Hindlimb muscle (tissue), 1 donor: ENCODE results near the gene AK8. TPM values are rescaled to one million over a fixed set of nuclear protein-coding genes. Genes with fewer than 3 reads are reported as not detected.
"Not testable (repeated sequence)": the region's sequence is repeated elsewhere in the genome, so short reads cannot be mapped to it uniquely, and the experiment has no call there.

Source experiments
- DNase-seq: peaks from one replicate; pipeline ENCODE4 v3.0.0-alpha.2; 2013
- polyA plus RNA-seq: library from polyadenylated mRNA; unstranded; fragments of 120-200 nt; gene quantifications from one replicate; pipeline ENCODE4 v1.2.1, GENCODE V29; 2013; ENCODE audit not compliant: insufficient read length

The AK8 gene
- polyA plus RNA-seq, 1 donor, result 0.48 TPM

DNA sequence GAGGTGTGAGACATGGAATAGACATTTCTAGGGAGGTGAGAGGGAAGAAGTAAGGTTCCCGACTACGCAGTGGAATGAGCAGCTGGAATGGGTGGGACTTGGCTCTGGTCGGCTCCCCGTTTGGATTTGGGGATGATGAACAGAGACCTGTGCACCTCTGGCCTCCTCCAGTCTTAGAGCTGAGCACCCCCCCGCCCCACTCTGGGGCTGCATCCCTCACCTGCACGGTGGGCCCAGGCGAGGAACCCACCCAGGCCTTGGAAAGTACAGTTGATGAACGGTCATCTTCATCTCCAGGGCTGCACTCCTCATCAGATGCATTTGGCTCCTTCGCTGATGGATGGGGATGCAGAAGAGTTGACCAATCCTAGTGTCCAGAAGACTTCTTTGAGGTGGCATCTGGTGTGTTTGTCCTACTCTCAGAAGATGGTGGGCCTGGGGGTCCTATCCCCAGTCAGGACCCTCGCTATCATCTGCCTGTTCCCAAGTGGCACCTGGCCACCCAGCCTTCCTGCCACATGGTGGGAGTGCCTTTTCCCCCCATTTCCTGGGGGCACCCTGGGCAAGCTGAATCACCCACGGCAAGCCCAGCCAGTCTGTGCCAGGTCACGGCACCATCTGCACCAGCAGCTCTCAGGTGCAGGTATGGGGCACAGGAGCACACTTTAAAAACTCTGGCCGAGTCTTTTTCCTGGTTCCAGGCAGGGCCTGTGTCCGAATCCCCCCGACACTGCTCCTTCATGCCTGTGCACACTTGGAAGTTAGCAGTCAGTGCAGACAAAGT, 137.4 kb downstream of the AK8 start:
- no peak for DNase-seq

DNA sequence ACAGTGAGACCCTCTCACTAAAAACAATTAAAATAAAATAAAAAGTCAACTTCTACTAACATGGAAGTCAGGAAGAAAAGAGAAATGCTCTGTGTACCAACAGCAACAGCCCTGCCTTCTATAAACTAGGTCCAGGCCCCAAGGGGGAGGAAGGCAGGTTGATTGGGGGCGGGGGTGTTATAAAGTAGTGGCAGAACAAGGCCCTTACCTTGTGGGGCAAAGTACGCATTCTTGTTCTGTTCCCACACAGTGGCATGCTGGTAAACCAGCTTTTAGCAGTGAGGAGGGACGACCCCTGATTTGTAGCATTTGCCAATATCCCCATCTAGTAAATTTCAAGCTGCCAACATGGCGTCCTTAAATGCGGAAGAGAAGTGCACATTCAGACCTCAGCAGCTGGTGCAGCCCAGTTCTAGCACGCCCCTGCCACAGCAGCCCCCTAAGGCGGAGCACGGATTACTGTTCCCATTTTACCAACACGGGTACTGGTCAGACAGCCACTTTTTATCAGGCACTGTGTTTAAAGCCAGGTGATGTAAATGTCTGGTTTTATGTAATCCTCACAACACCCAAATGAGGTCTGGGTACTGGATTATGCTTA, 138.3 kb downstream of the AK8 start:
- DNase-seq, result no peak

DNA sequence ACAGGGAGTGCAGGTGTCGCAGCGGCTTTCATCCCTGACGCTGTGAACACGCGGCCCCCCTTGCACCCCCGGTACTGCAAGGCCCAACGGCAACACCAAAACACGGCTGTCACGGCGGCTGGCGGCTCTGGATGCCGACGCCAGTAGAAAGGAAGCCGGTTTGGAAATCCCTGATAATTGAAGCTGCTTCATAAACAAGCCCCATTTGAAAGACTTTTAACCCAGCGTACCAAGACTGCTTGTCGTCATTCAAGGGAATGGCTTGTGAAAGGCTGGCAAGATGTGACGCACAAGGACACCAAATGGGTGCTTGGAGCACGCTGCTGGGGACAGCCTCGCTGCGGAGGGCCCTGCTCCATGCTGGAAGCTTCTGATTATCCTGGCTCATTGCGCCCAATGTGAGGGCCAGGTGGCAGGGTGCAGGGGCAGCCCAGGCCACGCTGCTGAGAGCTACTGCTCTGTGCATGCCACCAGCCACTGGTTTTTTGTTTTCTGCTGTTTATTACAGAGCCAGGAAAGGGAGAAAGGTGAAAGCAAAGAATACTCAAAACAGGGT, 144.7 kb downstream of the AK8 start:
- DNase-seq, result no peak

DNA sequence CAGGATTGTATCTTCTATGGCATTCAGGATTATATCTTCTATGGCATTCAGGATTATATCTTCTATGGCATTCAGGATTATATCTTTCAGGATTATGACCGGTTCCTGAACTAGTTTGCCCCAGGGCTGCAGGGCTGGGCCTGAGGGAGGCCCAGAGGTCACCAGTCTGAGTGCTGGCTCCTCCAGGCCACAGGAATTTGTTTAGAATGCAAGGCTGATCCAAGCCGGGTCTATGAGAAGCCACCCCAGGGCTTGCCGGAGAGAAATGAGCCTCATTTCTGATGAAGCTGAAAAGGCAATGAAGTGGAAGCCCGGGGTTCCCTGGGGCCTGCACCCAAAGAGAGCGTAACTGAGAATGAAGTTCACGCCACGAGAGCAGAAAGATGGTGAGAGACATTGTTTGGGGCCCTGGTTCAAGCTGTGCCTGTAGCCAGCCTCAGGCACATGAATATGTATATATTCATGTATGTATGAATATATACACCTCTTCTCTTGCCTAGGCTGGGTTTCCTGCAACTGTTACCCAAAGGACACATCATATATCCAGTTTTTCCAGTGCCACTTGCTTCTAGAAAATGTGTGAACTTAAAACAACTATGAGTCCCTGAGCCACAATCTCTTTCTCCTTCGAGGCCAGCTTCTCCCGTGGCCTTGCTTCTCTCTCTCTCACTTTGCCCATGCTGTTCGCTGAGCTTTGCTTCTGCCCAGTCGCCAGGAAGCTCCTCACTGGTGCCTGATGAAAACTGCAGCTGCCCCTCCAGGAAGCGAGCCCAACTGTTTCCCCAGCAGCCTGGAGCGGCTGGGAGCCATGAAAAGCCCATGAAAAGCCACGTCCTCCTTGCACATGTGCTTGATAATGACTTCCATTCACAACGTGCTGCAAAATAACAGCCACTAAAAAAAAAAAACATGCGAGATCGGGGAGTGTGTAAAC, 145.5 kb downstream of the AK8 start:
- DNase-seq, result no peak

DNA sequence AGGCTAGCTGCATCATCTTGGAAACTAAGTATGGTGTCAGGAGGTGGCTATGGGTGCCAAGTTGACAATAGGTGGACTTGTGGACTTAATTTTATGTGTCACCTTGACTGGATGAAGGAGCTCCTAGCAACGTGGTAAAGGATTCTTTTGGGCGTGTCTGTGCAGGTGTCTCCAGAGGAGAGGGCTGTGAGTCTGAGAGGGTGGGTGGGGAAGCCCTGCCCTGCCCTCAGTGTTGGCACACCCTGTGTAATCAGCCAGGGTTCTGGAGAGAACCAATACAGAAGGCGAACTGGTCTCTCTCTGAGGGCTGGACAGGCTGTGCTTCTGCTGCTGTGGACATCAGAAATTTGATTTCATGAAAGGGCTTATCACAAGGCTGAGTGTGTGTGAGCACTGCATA, 146.9 kb downstream of the AK8 start:
- DNase-seq, result no peak

DNA sequence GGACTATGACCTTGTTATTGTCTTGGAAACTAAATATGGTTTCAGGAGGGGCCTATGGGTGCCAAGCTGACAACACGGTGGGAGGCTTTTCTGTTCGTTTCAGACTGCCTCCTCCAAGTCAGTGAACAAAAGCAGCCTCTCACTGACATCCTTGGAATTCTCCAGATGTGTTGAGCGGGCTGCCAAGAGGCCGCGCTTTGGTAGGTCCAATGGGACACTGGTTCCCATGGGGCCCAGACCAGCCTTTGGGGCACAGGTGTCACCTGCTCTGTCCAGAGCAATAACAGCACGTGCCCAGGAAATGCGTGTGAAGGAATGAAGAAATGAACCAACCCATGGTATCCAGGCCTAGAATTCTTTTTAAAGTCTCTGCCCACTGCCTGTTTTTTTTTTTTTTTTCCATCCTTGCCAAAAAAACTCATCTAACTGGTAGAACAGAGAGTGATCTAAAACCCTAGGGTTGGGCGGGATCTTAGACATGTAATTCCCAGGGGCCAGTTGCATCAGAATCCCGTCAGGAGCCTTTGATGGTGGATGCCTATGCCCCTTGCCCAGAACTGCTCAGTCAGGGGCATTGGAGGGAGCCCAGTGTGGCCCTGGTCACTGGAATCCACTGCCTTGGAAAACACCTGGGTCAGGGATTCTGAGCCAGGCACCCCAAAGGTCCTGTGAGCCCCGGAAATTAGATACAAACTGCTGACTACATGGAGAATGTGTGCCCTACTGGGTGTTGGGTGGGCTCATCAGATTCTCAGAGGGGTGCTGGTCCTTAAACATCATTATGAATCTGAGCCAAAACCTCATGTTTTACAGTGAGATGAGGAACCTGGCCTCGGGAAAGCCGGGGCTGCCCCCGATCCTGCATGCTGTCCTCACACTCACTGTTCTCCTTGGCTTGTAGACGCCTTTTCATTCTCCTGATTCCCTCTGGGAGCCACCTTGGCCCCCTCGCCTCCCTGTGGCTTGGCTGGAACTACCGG, 147.7 kb downstream of the AK8 start:
- no peak for DNase-seq

DNA sequence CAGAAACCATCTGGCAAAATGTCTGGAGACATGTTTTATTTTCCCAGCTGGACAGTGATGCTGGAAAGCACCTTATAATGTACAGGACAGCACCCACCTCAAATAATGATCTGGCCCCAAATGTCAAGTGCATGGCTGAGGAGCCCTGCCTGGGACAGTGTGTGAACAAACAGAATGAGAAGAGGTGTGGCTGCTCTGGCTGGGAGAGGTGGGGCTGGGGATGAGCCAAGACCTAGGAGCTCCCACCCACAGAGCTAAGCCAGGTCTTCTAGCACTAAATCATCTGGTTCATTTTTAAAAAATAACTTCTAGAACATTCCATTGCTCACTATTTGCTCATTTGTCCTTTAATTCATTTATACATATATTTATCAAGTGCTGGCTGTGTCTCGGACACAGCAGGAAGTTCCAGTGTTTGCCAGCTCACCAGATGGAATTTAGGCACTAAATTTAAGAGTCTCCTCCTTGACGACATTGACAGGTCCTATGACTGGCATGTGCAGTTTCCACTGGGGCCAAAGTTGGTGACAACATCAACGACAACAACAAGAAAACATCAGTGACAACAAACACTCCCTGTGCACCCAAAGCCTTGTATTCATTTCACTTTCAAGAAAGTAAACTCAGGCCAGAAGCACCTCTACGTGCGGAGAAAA, 148.7 kb downstream of the AK8 start:
- no peak for DNase-seq

DNA sequence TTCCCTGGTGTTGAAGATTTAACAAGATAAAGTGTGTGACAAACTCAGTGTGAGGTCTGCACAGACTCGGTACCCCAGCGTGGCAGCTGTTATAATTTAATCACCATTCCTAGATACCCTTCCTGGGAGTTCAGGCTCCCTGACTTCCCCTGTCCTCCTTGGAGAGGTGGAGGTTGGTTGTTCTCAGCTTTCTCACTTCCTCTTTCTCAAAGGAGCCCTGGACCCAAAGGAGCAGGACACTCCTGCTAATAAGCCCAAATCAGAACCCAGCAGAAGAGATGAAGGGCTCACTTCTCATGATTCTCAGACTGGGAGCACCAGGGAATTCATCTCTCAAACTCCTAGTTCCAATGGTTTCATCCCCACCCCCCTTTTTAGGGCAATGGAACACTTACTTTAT, 149.6 kb downstream of the AK8 start:
- no peak for DNase-seq

DNA sequence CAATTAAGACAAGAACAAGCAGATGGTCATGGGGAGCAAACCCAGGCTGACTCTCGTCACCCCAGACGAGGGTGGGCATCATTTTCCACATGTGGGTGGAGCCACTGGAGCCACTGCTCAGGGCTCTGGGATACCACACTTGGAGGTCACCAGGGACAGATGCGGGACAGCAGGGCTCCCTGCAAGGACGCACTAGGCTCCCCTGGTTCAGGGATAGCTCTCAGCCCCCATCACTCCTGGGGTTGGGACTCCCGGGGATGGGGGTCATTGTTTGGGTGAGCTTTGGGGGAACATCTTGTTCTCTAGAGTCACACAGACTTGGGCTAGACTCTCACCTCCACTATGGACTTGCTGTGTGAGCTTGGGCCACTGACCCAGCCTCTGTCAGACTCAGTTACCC, 150.0 kb downstream of the AK8 start:
- DNase-seq, result no peak

DNA sequence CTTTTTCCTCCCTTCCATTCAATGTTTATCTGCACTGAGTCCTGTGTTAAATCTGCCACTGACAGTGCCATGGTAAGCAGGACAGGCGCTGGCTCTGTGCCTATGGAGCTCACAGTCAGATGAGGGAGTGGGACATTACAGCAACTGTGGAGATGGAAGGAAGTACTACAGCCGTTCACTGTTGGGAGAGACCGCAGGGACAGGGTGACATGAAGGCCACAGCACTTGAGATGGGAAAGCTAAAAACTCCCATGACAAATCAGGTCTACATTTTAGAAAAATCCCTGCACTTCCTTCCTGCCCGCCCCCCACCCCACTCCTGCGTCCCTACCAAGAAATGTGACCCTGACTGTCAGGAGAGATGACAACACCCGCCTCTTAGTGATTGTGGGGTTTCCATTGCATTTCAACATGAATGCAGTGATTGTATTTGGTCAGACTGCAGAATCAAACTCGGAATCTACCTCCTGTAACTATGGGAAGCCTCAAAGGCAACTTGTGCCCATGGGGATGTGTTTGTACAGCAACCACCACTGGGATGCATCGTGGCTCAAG, 151.4 kb downstream of the AK8 start:
- DNase-seq, result no peak

DNA sequence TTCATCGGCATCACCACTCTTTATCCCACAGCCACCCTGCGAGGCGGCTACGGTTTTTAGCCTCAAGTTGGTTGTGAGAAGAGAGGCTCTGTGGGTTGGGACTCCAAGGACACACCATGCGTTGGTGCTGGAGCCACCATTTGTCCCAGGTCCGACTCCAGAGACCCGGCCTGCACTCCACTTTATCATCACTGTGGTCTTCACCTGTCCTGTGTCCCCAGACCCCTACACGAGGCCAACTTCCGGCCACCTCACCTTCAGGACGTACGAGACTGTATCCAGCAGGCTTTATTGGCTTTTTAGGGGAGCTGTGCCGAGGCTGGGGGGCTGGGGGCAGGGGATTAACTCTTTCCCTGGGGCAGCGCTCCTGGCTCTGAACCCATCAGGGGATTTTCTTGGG, 152.8 kb downstream of the AK8 start:
- no peak for DNase-seq

DNA sequence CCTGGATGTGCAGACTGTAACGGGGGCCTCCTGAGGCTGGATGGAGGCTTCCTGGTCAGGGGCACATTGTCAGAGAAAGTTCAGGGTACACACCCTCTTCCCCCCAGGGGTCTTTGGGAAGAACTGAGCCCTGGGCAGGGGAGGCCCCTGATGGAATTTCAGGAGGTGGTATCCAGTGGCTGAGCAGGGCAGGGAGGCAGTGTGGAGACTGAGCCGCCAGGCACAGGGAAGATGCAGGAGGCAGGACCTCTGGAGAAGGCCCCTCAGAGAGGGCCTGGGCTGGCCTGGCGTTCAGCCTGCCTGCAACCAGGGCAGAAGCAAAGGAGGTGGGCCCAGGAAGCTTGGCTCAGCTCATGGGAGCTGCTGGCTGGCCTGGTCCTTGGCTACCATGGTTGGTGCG, 154.3 kb downstream of the AK8 start:
- DNase-seq, result no peak

DNA sequence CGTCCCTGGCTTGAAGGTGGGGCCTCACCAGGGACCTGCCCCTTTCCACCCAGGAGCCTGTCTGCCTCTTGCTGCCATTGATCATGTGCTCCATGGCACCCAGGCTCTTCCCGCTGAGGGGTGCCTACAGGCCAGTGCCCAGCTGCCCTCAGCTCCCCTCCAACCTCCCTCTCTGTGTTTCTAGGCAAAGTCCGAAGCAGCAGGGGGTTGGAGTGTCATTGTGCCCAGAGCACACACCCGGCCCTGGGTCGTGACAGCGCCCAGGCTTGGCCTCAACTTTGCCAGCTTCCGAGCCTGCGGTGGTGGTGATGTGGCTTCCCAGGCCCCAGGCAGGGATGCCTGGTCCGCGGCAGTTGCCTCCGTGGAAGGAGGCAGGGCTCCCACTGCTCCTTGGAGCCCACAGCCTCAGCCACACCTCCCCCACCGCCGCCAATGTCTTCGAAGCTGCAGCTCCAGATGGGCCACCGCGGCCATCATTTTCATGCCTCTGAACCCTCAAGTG, 155.5 kb downstream of the AK8 start:
- no peak for DNase-seq

DNA sequence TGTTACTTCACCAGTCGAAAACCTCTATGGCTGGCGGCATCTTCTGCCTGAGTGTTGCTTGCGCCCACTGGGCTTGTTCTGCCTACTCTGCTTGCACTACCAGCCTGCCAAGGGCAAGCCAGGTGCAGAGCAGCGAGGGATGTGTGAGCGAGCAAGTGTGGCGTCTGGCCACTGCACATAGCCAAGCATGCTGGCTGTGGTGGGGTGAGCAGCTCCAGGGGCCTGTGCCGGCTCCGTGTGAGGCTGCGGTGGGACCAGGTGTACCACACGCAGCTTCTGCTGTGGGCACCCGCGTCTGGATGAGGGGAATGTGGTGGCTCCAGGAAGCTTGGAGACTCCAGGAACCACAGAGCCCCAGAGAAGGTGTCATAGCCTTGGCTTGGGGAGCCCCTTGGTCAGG, 156.4 kb downstream of the AK8 start:
- DNase-seq, result no peak

DNA sequence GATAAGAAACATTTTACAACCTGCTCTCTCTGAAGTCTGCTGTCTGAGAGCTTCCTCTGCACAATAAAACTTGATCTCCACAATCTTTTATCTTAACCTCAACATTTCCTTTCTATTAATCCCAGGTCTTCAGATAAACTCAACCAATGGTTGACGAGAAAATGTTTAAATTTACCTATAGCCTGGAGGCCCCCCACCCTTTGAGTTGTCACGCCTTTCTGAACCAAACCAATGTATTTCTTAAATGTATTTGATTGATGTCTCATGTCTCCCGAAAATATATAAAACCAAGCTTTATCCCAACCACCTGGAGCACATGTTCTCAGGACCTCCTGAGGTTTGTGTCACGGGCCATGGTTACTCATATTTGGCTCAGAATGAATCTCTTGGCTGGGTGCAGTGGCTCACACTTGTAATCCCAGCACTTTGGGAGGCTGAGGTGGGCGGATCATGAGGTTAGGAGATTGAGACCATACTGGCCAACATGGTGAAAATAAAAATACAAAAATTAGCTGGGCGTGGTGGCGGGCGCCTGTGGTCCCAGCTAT, 159.6 kb downstream of the AK8 start:
- DNase-seq, result not testable (repeated sequence)

DNA sequence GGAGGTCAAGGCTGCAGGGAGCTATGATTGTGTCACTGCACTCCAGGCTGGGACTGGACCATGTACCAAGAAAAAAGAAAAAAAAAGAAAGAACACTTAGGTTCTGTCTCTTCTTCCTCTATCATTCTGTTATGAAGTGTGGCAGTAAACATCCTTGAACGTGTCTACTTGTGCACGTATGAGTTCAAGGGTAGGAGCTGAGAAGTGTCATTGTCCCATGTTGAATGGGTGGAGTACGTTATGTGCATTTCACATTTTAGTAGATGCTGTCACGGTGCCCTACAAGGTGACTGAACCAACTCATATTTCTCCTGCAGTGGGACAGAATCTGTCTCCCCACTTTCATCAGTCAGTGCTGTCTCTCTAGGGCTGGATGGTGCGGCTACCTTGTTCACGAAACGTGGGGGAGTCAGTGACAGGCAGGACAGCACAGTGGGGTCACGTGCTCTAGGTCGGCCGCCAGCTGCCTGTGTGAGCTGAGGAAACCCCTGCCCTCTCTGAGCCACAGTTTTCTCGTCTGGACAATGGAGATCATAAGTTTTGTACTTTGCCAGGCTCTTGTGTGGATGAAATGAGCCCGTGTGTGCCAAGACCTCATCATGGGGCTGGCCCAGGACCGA, 160.6 kb downstream of the AK8 start:
- DNase-seq, result no peak

DNA sequence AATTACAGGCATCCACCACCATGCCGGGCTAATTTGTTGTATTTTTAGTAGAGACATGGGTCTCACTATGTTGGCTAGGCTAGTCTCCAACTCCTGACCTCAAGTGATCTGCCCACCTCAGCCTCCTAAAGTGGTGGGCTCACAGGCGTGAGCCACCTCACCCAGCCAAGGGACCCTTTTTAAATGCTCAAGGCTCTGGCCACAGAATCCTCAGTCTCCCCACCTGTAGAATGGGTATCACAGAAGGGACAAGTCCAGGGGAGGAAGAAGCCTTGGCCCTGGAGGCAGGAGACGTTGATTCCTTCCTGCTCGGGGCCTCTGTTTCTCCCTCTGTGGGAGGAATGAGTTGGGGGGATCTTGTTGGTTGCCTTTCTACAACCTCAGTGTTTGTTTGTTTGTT, 162.1 kb downstream of the AK8 start:
- DNase-seq, result no peak

DNA sequence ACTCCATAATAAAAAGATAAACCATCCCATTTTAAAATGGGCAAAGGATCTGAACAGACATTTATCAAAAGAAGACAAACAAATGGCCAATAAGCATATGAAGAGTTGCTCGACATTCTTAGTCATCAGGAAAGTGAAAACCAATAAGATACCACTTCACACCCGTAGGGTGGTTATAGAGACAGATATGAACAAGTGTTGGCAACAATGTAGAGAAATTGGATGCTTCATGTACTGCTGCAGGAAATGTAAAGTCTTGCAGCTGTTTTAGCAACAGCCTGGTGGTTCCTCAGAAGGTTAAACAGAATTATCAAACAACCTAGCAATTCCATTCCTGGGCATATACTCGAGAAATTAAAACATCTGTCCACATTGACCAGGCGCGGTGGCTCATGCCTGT, 165.3 kb downstream of the AK8 start:
- no peak for DNase-seq

DNA sequence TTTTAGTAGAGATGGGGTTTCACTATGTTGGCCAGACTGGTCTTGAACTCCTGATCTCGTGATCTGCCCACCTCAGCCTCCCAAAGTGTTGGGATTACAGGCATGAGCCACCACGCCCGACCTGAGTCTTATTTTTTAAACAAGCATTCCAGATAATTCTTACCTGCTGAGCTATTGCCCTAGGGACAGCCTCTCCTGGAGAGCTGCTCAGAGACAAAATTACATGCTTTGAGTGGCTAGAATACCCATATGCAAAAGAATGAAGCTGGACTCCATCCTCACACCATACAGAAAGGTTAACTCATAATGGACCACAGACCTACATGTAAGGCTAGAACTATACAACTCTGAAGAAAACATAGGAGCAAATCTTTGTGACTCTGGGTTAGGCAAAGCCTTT, 166.2 kb downstream of the AK8 start:
- no peak for DNase-seq

DNA sequence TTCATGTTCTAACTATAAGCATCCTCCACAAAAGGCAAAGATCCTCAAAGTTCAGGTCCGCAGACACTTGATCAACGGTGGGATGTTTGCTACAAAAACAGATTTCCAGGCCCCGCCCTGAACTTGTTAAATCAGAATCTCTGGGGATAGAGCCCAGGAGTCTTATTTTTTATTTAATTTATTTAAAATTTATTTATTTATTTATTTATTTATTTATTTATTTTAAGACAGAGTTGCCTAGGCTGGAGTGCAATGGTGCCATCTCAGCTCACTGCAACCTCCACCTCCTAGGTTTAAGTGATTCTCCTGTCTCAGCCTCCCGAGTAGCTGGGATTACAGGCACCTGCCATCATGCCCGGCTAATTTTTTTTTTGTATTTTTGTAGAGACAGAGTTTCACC, 166.9 kb downstream of the AK8 start:
- DNase-seq, result not testable (repeated sequence)
